SH-SY5Y (cell line): Measurements from ENCODE around the gene SLC39A2.

ENCODE experiments used
- GATA2 ChIP-seq: IDR thresholded peaks from 2 replicates; pipeline ENCODE4 v1.6.1; 2011; ENCODE audit warnings: mild to moderate bottlenecking, low read depth, low read length
- GATA3 ChIP-seq: IDR thresholded peaks from 2 replicates; pipeline ENCODE4 v1.6.1; 2011; ENCODE audit warnings: low read depth, mild to moderate bottlenecking, low read length, moderate library complexity

DNA sequence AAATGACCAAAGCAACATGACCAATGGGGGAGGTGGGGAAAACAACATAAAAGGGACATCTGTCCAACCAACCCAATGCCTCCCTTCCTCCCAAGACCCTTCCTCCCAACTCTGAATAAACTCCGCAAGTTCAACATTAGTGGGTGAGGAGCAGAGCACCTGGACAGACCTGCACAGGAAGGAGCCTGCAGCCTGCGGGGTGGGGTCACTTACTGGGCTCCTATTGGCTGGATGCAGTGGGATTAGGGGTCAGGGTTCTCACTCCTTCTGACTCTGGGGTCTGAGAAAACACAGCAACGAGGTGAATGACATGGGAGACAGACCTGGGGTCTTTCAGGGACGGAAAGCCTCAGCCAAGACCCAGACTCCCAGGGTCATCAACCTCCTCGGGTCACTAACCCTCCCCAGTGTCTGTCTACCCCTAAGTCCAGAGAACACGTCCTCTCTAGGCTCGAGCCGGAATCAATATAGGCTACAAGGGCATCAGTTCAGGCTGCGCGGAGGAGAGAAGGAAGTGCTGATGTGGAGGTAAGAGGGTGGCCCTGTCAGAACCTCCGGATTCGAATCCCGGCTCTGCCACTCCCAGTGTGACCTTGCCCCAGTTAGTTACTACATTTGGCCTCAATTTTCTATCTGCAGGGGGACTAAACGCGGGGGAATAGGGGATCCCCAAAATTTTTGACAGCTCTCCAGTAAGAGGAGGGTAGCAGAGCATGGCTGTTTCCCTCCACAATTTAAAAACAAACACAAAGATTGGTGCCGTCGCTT is 24.9 kb downstream of the SLC39A2 start:
- TF ChIP-seq GATA3 (no peak), GATA2 (no peak)
